H1 (cell line): ENCODE data around the gene SLC4A1. TPM values are rescaled to one million over a fixed set of nuclear protein-coding genes. Genes with fewer than 3 reads are reported as not detected.

Experiments used
- CTCF ChIA-PET: fragments of 300-600 bp; sonication (Branson Sonifier 250); formaldehyde crosslinking; loops from one replicate; lab custom pipeline; 2021; ENCODE audit not compliant: partially characterized antibody; lab: Charles Lee
- POLR2A ChIA-PET: fragments of 300-600 bp; sonication (Branson Sonifier 250); formaldehyde crosslinking; loops from one replicate; lab custom pipeline; 2021; ENCODE audit warnings: inconsistent platforms; ENCODE audit not compliant: partially characterized antibody; lab: Charles Lee
- DNase-seq, 2 experiments: peaks; one replicate each; pipeline versions ENCODE4 v3.0.0 to v3.0.0-alpha.2; 2010 to 2022; ENCODE audit warnings: low spot score in 2 of 2, low read depth in 1 of 2, mixed read lengths in 1 of 2
- FAIRE-seq: peaks from 2 replicates; lab custom pipeline; 2011; peaks lifted over from hg19 to GRCh38; lab: Jason Lieb, UNC
- H2AFZ ChIP-seq: 2 replicates; pipeline ENCODE4 v1.8.1; 2012; ENCODE audit warnings: low read length, inconsistent platforms
- H2AK5ac ChIP-seq: 2 replicates; pipeline ENCODE4 v1.6.1; 2013; ENCODE audit warnings: low read depth, low read length
- H2BK120ac ChIP-seq: replicated peaks from 2 replicates; pipeline ENCODE3; 2013; ENCODE audit warnings: low read depth, low read length, inconsistent platforms
- H2BK12ac ChIP-seq: 2 replicates; pipeline ENCODE4 v1.6.1; 2013; ENCODE audit warnings: low read depth, low read length
- H2BK15ac ChIP-seq: 2 replicates; pipeline ENCODE4 v1.6.1; 2013; ENCODE audit warnings: low read length
- H2BK20ac ChIP-seq: 2 replicates; pipeline ENCODE4 v1.6.1; 2013; ENCODE audit warnings: low read length
- H2BK5ac ChIP-seq: 2 replicates; pipeline ENCODE4 v1.6.1; 2013; ENCODE audit warnings: low read depth, low read length
- H3K14ac ChIP-seq: 2 replicates; pipeline ENCODE4 v1.6.1; 2013; ENCODE audit warnings: inconsistent platforms; ENCODE audit not compliant: insufficient read length
- H3K18ac ChIP-seq: 2 replicates; pipeline ENCODE4 v1.6.1; 2013; ENCODE audit warnings: low read length; ENCODE audit errors: extremely low read depth
- H3K23ac ChIP-seq: 2 replicates; pipeline ENCODE4 v1.6.1; 2013; ENCODE audit warnings: inconsistent platforms; ENCODE audit not compliant: insufficient read length
- H3K23me2 ChIP-seq: 2 replicates; pipeline ENCODE4 v1.6.1; 2013; ENCODE audit warnings: low read depth, low read length
- H3K27ac ChIP-seq: 2 replicates; pipeline ENCODE4 v1.6.1; 2011; ENCODE audit warnings: low read depth, low read length, inconsistent platforms
- H3K27me3 ChIP-seq, 4 experiments: replicated peaks in 1 of 4; 1 replicate in 1 of 4; 2 replicates in 3 of 4; pipeline versions ENCODE4 v1.6.1 to v1.8.1; 2011 to 2013; ENCODE audit warnings: low read length in 3 of 4, mild to moderate bottlenecking in 3 of 4, inconsistent platforms in 2 of 4, mixed read lengths in 2 of 4, moderate library complexity in 1 of 4; ENCODE audit not compliant: control insufficient read depth in 3 of 4, insufficient read depth in 3 of 4; ENCODE audit errors: extremely low read depth in 1 of 4
- H3K36me3 ChIP-seq, 4 experiments: 2 replicates each; pipeline versions ENCODE4 v1.6.1 to v1.8.1; 2011 to 2013; ENCODE audit warnings: mild to moderate bottlenecking in 4 of 4, low read length in 3 of 4, moderate library complexity in 2 of 4, control low read depth in 1 of 4, inconsistent platforms in 1 of 4; ENCODE audit not compliant: insufficient read depth in 4 of 4, control insufficient read depth in 2 of 4
- H3K4ac ChIP-seq: replicated peaks from 2 replicates; pipeline ENCODE3; 2013; ENCODE audit warnings: low read length, low read depth, mixed read lengths, inconsistent platforms; ENCODE audit not compliant: insufficient read length
- H3K4me1 ChIP-seq, 4 experiments: replicated peaks in 1 of 4; 1 replicate in 1 of 4; 2 replicates in 3 of 4; pipeline versions ENCODE4 v1.6.1 to v1.8.1; 2011 to 2013; ENCODE audit warnings: low read length in 3 of 4, inconsistent platforms in 2 of 4, mixed read lengths in 1 of 4; ENCODE audit not compliant: insufficient read depth in 4 of 4, control insufficient read depth in 3 of 4
- H3K4me2 ChIP-seq, 2 experiments: 2 replicates each; pipeline versions ENCODE4 v1.6.1 to v1.8.1; 2011 to 2013; ENCODE audit warnings: low read depth in 2 of 2, low read length in 2 of 2, control low read depth in 1 of 2, inconsistent platforms in 1 of 2, mild to moderate bottlenecking in 1 of 2; ENCODE audit not compliant: insufficient read depth in 1 of 2
- H3K4me3 ChIP-seq, 4 experiments: fragments of 200-600, 300-600 bp in 1 of 4; sonication (generic), shearing (Covaris generic), sonication (Bioruptor Twin) in 1 of 4; 2 replicates each; pipeline versions ENCODE4 v1.5.1 to v1.8.1; 2011 to 2016; ENCODE audit warnings: low read length in 4 of 4, low read depth in 3 of 4, control low read depth in 2 of 4, inconsistent platforms in 2 of 4, mild to moderate bottlenecking in 2 of 4, mixed read lengths in 1 of 4, moderate library complexity in 1 of 4; ENCODE audit not compliant: insufficient read depth in 2 of 4; ENCODE audit errors: extremely low read depth in 1 of 4
- H3K56ac ChIP-seq: replicated peaks from 2 replicates; pipeline ENCODE3; 2013; ENCODE audit warnings: low read depth, mild to moderate bottlenecking, mixed read lengths, low read length, inconsistent platforms; ENCODE audit not compliant: insufficient read length
- H3K79me1 ChIP-seq: 2 replicates; pipeline ENCODE4 v1.6.1; 2013; ENCODE audit warnings: low read depth, low read length, control low read depth
- H3K79me2 ChIP-seq, 2 experiments: 2 replicates each; pipeline versions ENCODE4 v1.6.1 to v1.8.1; 2012 to 2013; ENCODE audit warnings: low read length in 2 of 2, mild to moderate bottlenecking in 2 of 2, inconsistent platforms in 1 of 2; ENCODE audit not compliant: insufficient read depth in 2 of 2, control insufficient read depth in 1 of 2
- H3K9ac ChIP-seq, 4 experiments: replicated peaks in 1 of 4; 1 replicate in 1 of 4; 2 replicates in 3 of 4; pipeline versions ENCODE4 v1.6.1 to v1.8.1; 2011 to 2013; ENCODE audit warnings: low read depth in 3 of 4, low read length in 3 of 4, control low read depth in 2 of 4, mild to moderate bottlenecking in 2 of 4, moderate library complexity in 2 of 4, inconsistent platforms in 1 of 4; ENCODE audit errors: extremely low read depth in 1 of 4
- H3K9me3 ChIP-seq, 2 experiments: 2 replicates each; pipeline versions ENCODE4 v1.6.1 to v1.8.1; 2012 to 2013; ENCODE audit warnings: mild to moderate bottlenecking in 2 of 2, moderate library complexity in 2 of 2, control low read depth in 1 of 2, inconsistent platforms in 1 of 2, low read depth in 1 of 2, low read length in 1 of 2, mixed read lengths in 1 of 2; ENCODE audit not compliant: insufficient read depth in 2 of 2
- H4K20me1 ChIP-seq, 2 experiments: replicated peaks in 1 of 2; 2 replicates each; pipeline versions ENCODE3 to v1.8.1; 2011 to 2013; ENCODE audit warnings: inconsistent platforms in 2 of 2, low read length in 2 of 2, mild to moderate bottlenecking in 1 of 2; ENCODE audit not compliant: insufficient read depth in 2 of 2, control insufficient read depth in 1 of 2
- H4K5ac ChIP-seq: 2 replicates; pipeline ENCODE4 v1.6.1; 2013; ENCODE audit warnings: low read length, low read depth, mixed read lengths, inconsistent platforms; ENCODE audit not compliant: insufficient read length
- H4K8ac ChIP-seq: 2 replicates; pipeline ENCODE4 v1.8.0; 2013; ENCODE audit warnings: mild to moderate bottlenecking, moderate library complexity, low read length, inconsistent platforms; ENCODE audit not compliant: insufficient read depth; ENCODE audit errors: extremely low read depth
- H4K91ac ChIP-seq: replicated peaks from 2 replicates; pipeline ENCODE3; 2013; ENCODE audit warnings: low read length, mixed read lengths, inconsistent platforms; ENCODE audit not compliant: insufficient read length
- CEBPB ChIP-seq: IDR thresholded peaks from 2 replicates; pipeline ENCODE4 v1.6.1; 2012; ENCODE audit warnings: low read depth, low read length
- CHD1 ChIP-seq: IDR thresholded peaks from 2 replicates; pipeline ENCODE4 v1.6.1; 2012; ENCODE audit warnings: low read depth, low read length, improper control_type of control experiment
- JUND ChIP-seq: IDR thresholded peaks from 2 replicates; pipeline ENCODE4 v1.6.1; 2011; ENCODE audit warnings: mild to moderate bottlenecking, improper control_type of control experiment, low read length
- KDM1A ChIP-seq: fragments of 200-600, 300-600 bp; sonication (generic); IDR thresholded peaks from 2 replicates; pipeline ENCODE4 v1.7.1; 2016; ENCODE audit warnings: mild to moderate bottlenecking, low read length, borderline replicate concordance
- KDM5A ChIP-seq: fragments of 200-600 bp; IDR thresholded peaks from 2 replicates; pipeline ENCODE4 v1.7.1; 2012; ENCODE audit warnings: mild to moderate bottlenecking, low read length, inconsistent platforms, mixed read lengths
- PHF8 ChIP-seq: fragments of 200-600 bp; sonication (generic); conservative IDR thresholded peaks from 2 replicates; pipeline ENCODE4 v1.7.1; 2012; ENCODE audit warnings: low read depth, mild to moderate bottlenecking, inconsistent platforms, low read length, moderate library complexity
- POLR2AphosphoS5 ChIP-seq: IDR thresholded peaks from 2 replicates; pipeline ENCODE4 v1.6.1; 2011; ENCODE audit warnings: low read depth, low read length
- SIX5 ChIP-seq: IDR thresholded peaks from 2 replicates; pipeline ENCODE4 v1.6.1; 2011; ENCODE audit warnings: mild to moderate bottlenecking, low read depth, low read length
- SUZ12 ChIP-seq: fragments of 200-600 bp; sonication (generic); IDR thresholded peaks from 2 replicates; pipeline ENCODE4 v1.6.1; 2012; ENCODE audit warnings: mild to moderate bottlenecking, inconsistent platforms, low read length, moderate library complexity, mixed read lengths
- TAF7 ChIP-seq: optimal IDR thresholded peaks from 2 replicates; pipeline ENCODE3; 2011; ENCODE audit warnings: low read depth, mild to moderate bottlenecking, inconsistent platforms, low read length, moderate library complexity, borderline replicate concordance
- YY1 ChIP-seq: IDR thresholded peaks from 2 replicates; pipeline ENCODE4 v1.6.1; 2011; ENCODE audit warnings: low read depth, mild to moderate bottlenecking, low read length
- WGBS, 2 experiments: shearing (Covaris generic) in 1 of 2; methylation state at CpG; one replicate each; pipeline versions ENCODE4 v1.1.6 to v1.1.7; 2013 to 2015; ENCODE audit warnings: low lambda C conversion rate in 2 of 2, mixed read lengths in 2 of 2, inconsistent platforms in 1 of 2, low coverage in 1 of 2, missing lambda C conversion rate in 1 of 2; ENCODE audit not compliant: insufficient replicate concordance in 2 of 2, insufficient coverage in 1 of 2, insufficient read length in 1 of 2; ENCODE audit errors: extremely low coverage in 1 of 2, missing lambda C conversion rate in 1 of 2; 5-methylcytosine and 5-hydroxymethylcytosine counted together
- polyA plus RNA-seq, 7 experiments: library from polyadenylated mRNA; depleted of rRNA in 3 of 7; stranded (reverse) in 5 of 7; unstranded in 2 of 7; fragments of >200 nt in 5 of 7; fragments of 200-250 nt in 2 of 7; gene quantifications; 1 replicate in 5 of 7; 2 replicates in 1 of 7; 4 replicates in 1 of 7; pipeline versions ENCODE4 v1.2.1 to v1.2.3, GENCODE V29; 2011 to 2013; ENCODE audit warnings: missing spikeins in 2 of 7, mixed read lengths in 2 of 7
- total RNA-seq: library from RNA; stranded (reverse); fragmentation: NEBNext Ultra II Directional; extraction: Animal tissue kit (Norgen Biotek cat#: 25700); gene quantifications from 2 replicates; pipeline ENCODE4 v1.2.1, GENCODE V29; 2021
- TF ChIP-seq, protein P1 (sequence below): IDR thresholded peaks from 2 replicates; pipeline ENCODE4 v1.6.1; 2011; ENCODE audit warnings: low read length, improper control_type of control experiment
- TF ChIP-seq, protein P2 (sequence below): IDR thresholded peaks from 2 replicates; pipeline ENCODE4 v1.6.1; 2012; ENCODE audit warnings: inconsistent platforms

Gene SLC4A1
- total and polyA plus RNA-seq, 2 of the 8 experiments (the other 6 are each of a cell fraction or from before 2014, with no cell fraction given), result 0.08 TPM; not detected in 1

DNA sequence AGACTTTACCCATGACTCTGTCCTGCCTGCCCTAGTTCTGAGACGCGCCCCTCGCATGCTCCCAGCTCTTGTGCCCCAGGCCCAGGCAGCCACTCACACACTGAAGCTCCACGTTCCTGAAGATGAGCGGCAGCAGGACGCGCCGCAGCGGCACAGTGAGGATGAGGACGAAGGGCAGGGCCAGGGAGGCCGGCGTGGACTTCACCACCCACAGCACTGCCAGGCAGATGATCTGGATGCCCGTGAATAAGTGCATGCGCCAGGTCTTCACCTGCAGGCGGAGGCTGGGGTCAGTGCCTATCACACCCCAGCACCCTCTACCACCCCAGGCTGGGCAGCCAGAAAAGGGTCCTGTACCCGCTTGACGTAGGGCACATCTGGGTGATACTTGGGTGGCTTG, 16.9 kb downstream of the SLC4A1 start:
- Histone ChIP-seq H4K91ac (no peak overlapping the region), H4K5ac (no peak overlapping the region), H2BK12ac (no peak overlapping the region), H3K4me3 (no peak overlapping the region), H3K4me1 (peaks cover 0 to 4% (median 0%) of the 10 kb centered on the region in 4 experiments; a peak in 2 of 7 replicates), H3K36me3 (no peaks in the 10 kb centered on the region), H4K20me1 (no peaks in the 10 kb centered on the region), H3K9ac (no peak overlapping the region), H3K27me3 (no peaks in the 10 kb centered on the region), H2AFZ (no peak overlapping the region), H2AK5ac (no peak overlapping the region), H3K27ac (no peak overlapping the region), H3K14ac (no peak overlapping the region), H3K4me2 (no peak overlapping the region), H2BK120ac (no peak overlapping the region), H3K4ac (no peak overlapping the region), H3K79me2 (no peaks in the 10 kb centered on the region), H2BK15ac (no peak overlapping the region), H3K23me2 (peaks cover 4% of the 10 kb centered on the region; the same call in 1 of the 2 replicates), H3K79me1 (no peaks in the 10 kb centered on the region), H4K8ac (no peak overlapping the region), H2BK20ac (no peak overlapping the region), H3K56ac (no peak overlapping the region), H3K23ac (no peak overlapping the region), H2BK5ac (no peak overlapping the region), H3K9me3 (no peaks in the 10 kb centered on the region), H3K18ac (no peak overlapping the region)
- FAIRE-seq (no peak), DNase-seq (no peak)
- POLR2A ChIA-PET, result no interaction called here
- WGBS, 2 experiments, result 93% methylated on average over 17 of the region's 17 CpGs; no CpG with 5 or more reads in 1 of the 2 experiments
- CTCF ChIA-PET, result interaction anchor here (0.6 to 2.6 kb wide), 4 partner anchors 11 to 328 kb away, joined by 3 to 7 read pairs (median 3); no protein-coding TSS in a partner anchor
- TF ChIP-seq, protein P1, sequence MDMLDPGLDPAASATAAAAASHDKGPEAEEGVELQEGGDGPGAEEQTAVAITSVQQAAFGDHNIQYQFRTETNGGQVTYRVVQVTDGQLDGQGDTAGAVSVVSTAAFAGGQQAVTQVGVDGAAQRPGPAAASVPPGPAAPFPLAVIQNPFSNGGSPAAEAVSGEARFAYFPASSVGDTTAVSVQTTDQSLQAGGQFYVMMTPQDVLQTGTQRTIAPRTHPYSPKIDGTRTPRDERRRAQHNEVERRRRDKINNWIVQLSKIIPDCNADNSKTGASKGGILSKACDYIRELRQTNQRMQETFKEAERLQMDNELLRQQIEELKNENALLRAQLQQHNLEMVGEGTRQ, result no peak
- TF ChIP-seq POLR2AphosphoS5, result no peak
- no peak for TF ChIP-seq KDM1A
- TF ChIP-seq PHF8, result no peak
- no peak for TF ChIP-seq SIX5
- TF ChIP-seq SUZ12, result no peak
- TF ChIP-seq, protein P2, sequence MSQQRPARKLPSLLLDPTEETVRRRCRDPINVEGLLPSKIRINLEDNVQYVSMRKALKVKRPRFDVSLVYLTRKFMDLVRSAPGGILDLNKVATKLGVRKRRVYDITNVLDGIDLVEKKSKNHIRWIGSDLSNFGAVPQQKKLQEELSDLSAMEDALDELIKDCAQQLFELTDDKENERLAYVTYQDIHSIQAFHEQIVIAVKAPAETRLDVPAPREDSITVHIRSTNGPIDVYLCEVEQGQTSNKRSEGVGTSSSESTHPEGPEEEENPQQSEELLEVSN, result no peak
- no peak for TF ChIP-seq CHD1
- TF ChIP-seq CEBPB, result no peak
- TF ChIP-seq KDM5A, result no peak
- TF ChIP-seq JUND, result no peak
- TF ChIP-seq TAF7, result no peak
- no peak for TF ChIP-seq YY1
